Measurements from ENCODE around the gene NARS2.

NARS2 gene

GRCh38 chr11:78504181-78504580 is 70.5 kb downstream of the NARS2 start:
- Histone ChIP-seq H3K36me3 (ENCODE audit: insufficient read depth, low read length) (no peaks in the 10 kb centered on the region; the same call in 1 of the 2 replicates), H3F3A (ENCODE audit: insufficient read depth, low read length) (no peaks in the 10 kb centered on the region), H3K9ac (ENCODE audit: low read length) (no peak overlapping the region), H4K20me1 (ENCODE audit: insufficient read depth, low read length) (no peaks in the 10 kb centered on the region), H3K4me1 (ENCODE audit: insufficient read depth, low read length, severe bottlenecking) (peaks cover 16% of the 10 kb centered on the region), H3K27me3 (ENCODE audit: insufficient read depth, low read length) (no peaks in the 10 kb centered on the region), H3K9me3 (ENCODE audit: low read length) (no peaks in the 10 kb centered on the region), H3K79me2 (ENCODE audit: insufficient read depth, low read length) (no peaks in the 10 kb centered on the region), H3K4me3 (ENCODE audit: low read depth, low read length, poor library complexity, severe bottlenecking) (no peak overlapping the region), H2AFZ (ENCODE audit: low read length) (no peak overlapping the region), H3K27ac (ENCODE audit: low read depth, low read length, poor library complexity, severe bottlenecking) (peak overlapping the region; percentile 65), H3K9me2 (ENCODE audit: low read depth, low read length) (no peaks in the 10 kb centered on the region), H3K4me2 (ENCODE audit: low read length) (no peak overlapping the region)
- no peak for TF ChIP-seq CTCF (IDR thresholded peaks at IDR 0.05; ENCODE audit: low read length)
- no peak for TF ChIP-seq EZH2 (IDR thresholded peaks at IDR 0.05; ENCODE audit: borderline replicate concordance, low read length)

GRCh38 chr11:78499971-78500370 is 74.7 kb downstream of the NARS2 start:
- no peak overlapping the region for H3K9ac ChIP-seq (ENCODE audit: low read length)
- H3K36me3 ChIP-seq (ENCODE audit: insufficient read depth, low read length), result no peaks in the 10 kb centered on the region
- H3K27ac ChIP-seq (ENCODE audit: low read depth, low read length, poor library complexity, severe bottlenecking), result no peak overlapping the region
- TF ChIP-seq CTCF (IDR thresholded peaks at IDR 0.05; ENCODE audit: low read length), result no peak
- TF ChIP-seq EZH2 (IDR thresholded peaks at IDR 0.05; ENCODE audit: borderline replicate concordance, low read length), result no peak
- H3K4me1 ChIP-seq (ENCODE audit: insufficient read depth, low read length, severe bottlenecking), result peaks cover 14% of the 10 kb centered on the region
- no peaks in the 10 kb centered on the region for H3K9me2 ChIP-seq (ENCODE audit: low read depth, low read length)
- no peak overlapping the region for H2AFZ ChIP-seq (ENCODE audit: low read length)
- H3F3A ChIP-seq (ENCODE audit: insufficient read depth, low read length), result no peaks in the 10 kb centered on the region
- no peaks in the 10 kb centered on the region for H3K9me3 ChIP-seq (ENCODE audit: low read length)
- no peaks in the 10 kb centered on the region for H3K79me2 ChIP-seq (ENCODE audit: insufficient read depth, low read length)
- no peak overlapping the region for H3K4me2 ChIP-seq (ENCODE audit: low read length)
- H4K20me1 ChIP-seq (ENCODE audit: insufficient read depth, low read length), result no peaks in the 10 kb centered on the region
- no peak overlapping the region for H3K4me3 ChIP-seq (ENCODE audit: low read depth, low read length, poor library complexity, severe bottlenecking)
- no peaks in the 10 kb centered on the region for H3K27me3 ChIP-seq (ENCODE audit: insufficient read depth, low read length)

- Histone ChIP-seq H3F3A (ENCODE audit: insufficient read depth, low read length) (no peaks in the 10 kb centered on the region), H3K27me3 (ENCODE audit: insufficient read depth, low read length) (no peaks in the 10 kb centered on the region), H4K20me1 (ENCODE audit: insufficient read depth, low read length) (no peaks in the 10 kb centered on the region), H3K27ac (ENCODE audit: low read depth, low read length, poor library complexity, severe bottlenecking) (no peak overlapping the region), H3K4me2 (ENCODE audit: low read length) (no peak overlapping the region), H3K9ac (ENCODE audit: low read length) (no peak overlapping the region), H3K4me3 (ENCODE audit: low read depth, low read length, poor library complexity, severe bottlenecking) (no peak overlapping the region), H2AFZ (ENCODE audit: low read length) (no peak overlapping the region), H3K4me1 (ENCODE audit: insufficient read depth, low read length, severe bottlenecking) (no peaks in the 10 kb centered on the region), H3K9me2 (ENCODE audit: low read depth, low read length) (no peaks in the 10 kb centered on the region), H3K9me3 (ENCODE audit: low read length) (no peaks in the 10 kb centered on the region), H3K36me3 (ENCODE audit: insufficient read depth, low read length) (no peaks in the 10 kb centered on the region), H3K79me2 (ENCODE audit: insufficient read depth, low read length) (no peaks in the 10 kb centered on the region)
- TF ChIP-seq EZH2 (IDR thresholded peaks at IDR 0.05; ENCODE audit: borderline replicate concordance, low read length), result no peak
- no peak for TF ChIP-seq CTCF (IDR thresholded peaks at IDR 0.05; ENCODE audit: low read length)
Measured at GRCh38 chr11:78497293-78497692, 77.4 kb downstream of the NARS2 start.
